ENCODE results near the gene UMPS.
"Not testable (repeated sequence)": the region's sequence is repeated elsewhere in the genome, so short reads cannot be mapped to it uniquely, and the experiment has no call there.

Gene UMPS

DNA sequence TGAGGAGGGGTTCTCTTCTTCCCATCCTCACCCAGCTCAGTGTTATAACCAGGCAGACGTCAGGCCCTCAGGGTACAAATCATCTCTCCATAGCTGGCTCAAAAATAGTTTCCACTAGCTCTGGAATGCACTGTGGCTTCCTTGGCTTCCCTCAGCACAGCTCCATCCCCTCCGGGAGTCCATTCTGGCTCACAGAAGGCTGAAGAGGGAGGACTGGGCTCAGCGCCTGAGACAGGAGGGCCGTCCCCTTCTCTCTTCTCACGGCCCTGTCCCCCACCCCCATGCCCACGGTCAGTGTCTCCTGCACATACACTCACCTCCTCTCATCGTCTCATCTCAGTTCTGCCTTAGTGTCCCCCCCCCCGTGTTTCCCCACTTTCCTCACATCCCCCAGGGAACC lies 50.1 kb downstream of the UMPS start:
- peak; percentile 89 for DNase-seq (ENCODE audit: low read depth)

GRCh38 chr3:124780761-124781475 lies 50.7 kb downstream of the UMPS start:
- peak; percentile 71 for DNase-seq (ENCODE audit: low read depth)

DNA sequence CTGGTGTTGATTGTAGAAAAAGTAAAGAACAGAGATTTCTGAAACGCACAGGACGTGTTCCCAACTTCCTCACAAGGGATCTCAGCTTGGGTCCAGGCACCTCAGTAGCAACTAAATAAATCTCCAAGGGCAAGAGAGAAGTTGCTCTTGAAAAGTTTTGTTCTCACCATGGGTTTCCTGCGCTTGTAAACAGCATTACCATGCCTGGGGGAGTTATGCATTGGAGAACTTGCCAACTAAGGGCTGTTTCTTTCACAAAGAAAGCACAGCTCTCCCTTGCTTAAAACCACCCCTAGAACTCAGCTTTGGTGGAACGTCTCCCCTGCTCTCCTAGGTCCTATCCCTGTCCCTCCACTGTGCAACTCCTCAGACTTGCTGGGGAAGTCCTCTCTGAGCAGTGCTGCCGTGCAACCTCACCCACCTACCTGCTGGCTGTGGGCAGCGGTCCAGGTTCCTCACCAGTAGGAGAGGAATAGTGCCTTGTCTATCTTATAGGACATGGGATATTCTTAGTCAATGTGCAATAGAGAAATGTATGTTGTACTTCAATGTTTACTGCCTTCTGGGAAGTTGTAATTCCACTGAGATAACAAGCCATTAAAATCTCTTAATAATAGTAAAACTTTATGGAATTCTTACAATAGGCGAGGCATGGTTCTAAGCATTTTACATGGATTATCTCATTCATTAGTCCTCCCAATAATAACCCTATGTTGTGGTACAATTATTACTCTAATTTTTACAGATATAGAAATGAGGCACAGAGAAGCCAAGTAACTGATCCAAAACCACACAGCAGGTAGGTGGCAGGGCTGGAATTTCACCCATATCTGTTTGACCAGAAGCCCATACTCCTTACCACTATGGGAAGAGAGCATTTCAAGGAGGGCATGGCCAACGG lies 51.5 kb downstream of the UMPS start:
- DNase-seq (ENCODE audit: low read depth): no peak

DNA sequence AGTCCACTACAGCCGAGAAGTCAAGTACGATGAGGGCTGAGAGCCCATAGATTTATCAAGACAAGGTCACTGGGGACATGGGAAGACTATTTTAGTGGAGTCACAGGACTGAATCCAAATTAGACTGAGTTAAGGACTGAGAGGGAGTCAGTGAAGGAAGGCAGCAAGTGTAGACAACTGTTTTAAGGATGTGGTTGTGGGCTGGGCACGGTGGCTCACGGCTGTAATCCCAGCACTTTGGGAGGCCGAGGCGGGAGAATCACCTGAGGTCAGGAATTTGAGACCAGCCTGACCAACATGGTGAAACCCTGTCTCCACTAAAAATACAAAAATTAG lies 52.1 kb downstream of the UMPS start:
- not testable (repeated sequence) for DNase-seq (ENCODE audit: low read depth)

DNA sequence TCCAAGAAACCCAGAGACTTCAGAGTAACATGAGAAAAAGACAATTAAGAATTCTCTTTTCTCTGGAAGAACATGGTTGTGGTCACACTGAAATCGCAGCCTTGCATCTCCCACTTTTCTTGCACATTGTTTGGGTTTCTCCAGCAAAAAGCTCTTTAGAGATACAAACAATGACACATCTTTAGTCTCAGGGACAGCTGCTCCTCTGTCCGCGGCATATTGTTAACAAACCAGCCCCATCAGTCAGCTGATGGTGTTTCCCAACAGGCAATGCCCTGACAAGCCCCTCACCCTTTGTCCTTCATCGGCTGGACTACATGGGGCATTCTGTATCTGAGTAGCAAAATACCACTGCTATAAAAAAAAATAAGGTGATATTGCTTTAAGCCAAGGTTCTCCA lies 53.4 kb downstream of the UMPS start:
- no peak for DNase-seq (ENCODE audit: low read depth)

- DNase-seq (ENCODE audit: low read depth): no peak
These were observed 54.6 kb downstream of the UMPS start for GRCh38 chr3:124784686-124785382.

GRCh38 chr3:124785973-124786372 lies 55.7 kb downstream of the UMPS start:
- no peak for DNase-seq (ENCODE audit: low read depth)

DNA sequence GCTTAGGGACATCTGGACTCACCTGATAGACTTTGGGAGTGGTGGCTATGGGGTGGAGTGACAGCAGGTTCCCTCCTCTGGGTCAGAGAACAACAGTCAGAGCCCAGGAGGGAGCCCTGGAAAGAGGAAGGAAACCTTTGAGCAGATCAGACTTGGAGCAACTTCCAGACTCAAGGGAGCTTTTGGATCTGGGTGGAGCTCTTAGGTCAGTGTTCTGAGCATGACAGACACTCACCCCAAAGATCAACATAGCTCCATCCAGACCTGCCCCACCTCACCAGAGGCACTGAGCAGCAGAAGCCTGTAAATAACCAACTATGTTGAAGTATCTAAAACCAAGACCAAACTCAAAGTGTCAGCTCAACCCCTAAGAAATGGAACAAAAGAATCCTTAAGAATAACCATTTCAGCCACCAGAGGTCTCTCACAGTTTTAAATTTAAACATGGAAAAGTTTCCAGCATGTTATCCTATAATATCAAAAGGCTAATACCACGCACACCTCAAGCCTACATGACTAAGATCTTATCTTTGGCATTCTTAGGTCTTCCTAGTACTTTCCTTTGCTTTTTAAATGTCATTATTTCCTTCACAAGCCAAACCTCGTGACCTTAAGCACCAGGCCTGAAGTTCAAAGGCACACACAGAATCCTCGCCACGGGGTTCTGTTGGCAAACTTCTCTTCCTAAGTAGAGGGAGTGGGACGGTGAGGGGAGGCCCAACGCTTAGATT lies 56.4 kb downstream of the UMPS start:
- DNase-seq (ENCODE audit: low read depth): peak; percentile 51

GRCh38 chr3:124787476-124788195 lies 57.4 kb downstream of the UMPS start:
- DNase-seq (ENCODE audit: low read depth): peak; percentile 76

DNA sequence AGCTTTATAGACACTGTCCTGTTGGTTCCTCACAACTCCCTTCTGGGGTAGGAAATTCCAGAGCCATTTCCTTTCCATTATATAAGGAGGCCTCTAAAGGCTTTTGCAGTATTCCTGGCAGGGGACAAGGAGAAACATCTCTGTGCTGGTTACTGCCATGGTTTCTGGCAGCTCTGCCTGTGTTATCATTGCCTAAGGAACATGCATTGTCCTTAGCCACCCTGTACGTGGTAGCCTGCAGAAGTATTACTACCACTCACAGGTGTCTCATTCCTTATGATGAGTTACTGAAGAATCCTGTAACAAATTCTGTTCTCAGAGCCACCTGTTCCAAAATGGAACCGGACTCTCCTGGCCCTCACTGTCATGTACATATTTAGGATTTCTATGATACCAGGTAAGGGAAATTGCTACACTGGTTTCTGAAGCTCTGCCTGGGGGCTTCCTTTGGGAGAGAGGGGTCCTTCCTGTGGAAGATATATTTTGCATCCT lies 58.0 kb downstream of the UMPS start:
- DNase-seq (ENCODE audit: low read depth): no peak

DNA sequence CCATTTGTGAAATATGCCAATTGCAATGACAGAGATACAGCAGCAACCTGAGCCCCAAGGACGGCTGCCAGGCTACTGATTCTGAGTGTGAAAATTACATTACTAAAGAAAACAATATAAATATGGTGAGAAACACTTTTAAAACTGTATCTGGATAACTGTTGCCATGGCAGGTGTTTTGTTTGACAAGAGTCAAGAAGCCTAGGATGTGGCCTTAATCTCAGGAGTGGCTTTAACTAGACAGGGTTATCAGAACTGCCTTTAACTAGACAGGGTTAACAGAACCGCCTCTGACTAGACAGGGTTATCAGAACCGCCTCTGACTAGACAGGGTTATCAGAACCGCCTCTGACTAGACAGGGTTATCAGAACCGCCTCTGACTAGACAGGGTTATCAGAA lies 58.9 kb downstream of the UMPS start:
- not testable (repeated sequence) for DNase-seq (ENCODE audit: low read depth)

DNA sequence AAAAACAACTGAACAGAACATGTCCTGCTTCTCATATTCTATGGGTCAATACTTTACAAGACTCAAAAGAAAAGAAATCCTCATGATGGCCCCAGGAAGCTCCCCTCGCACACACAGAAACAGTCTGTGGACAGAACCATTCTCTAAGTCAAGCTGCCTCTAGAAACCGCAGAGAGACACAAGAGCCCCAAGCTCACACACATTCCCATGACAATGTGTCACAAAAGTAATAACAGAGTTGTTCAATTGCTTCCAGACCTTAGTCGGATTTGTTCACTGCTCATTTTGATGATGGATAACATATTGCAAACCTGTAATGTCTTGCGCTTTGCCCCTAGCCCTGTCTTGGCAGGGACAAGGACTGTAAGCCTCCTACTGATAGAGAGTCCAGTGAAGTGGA lies 60.9 kb downstream of the UMPS start:
- no peak for DNase-seq (ENCODE audit: low read depth)

- peak; percentile 96 for DNase-seq (ENCODE audit: low read depth)
These were observed 61.4 kb downstream of the UMPS start for GRCh38 chr3:124791639-124792151.

DNA sequence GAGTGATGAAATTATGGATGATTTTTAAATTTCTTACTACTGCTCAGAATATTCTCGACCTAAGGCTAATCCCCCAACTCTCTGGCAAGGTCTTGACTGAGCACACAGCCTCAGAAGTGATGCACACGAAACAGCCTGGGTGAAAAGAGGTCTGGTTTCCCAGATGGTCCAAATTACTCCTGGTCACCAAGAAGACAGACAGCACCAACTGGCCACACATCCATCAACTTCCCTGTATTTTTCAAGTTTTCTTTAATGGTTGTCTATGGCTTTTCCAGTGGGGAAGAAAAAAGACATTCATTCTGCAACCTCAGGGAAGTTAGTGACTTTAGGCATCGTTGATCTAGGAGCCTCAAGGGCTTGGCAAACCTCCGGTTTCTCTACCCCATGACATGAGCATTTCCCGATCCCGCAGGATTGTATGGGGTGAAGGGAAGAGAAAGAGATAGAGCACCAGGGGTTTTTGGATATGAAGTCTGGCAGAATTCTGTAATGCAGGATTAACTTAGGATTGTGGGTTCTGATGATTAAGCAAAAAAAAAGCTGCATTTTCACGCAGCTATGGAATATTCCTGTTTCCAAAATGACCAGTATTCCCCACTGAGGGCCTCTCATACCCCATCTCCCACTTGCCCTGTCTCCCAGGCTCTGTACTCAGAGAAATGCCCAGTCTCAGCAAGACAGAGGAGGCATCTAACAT lies 62.2 kb downstream of the UMPS start:
- DNase-seq (ENCODE audit: low read depth): no peak

- DNase-seq (ENCODE audit: low read depth): no peak
These were observed 62.9 kb downstream of the UMPS start for GRCh38 chr3:124793054-124793739.

- no peak for DNase-seq (ENCODE audit: low read depth)
These were observed 66.2 kb downstream of the UMPS start for GRCh38 chr3:124796477-124796876.

DNA sequence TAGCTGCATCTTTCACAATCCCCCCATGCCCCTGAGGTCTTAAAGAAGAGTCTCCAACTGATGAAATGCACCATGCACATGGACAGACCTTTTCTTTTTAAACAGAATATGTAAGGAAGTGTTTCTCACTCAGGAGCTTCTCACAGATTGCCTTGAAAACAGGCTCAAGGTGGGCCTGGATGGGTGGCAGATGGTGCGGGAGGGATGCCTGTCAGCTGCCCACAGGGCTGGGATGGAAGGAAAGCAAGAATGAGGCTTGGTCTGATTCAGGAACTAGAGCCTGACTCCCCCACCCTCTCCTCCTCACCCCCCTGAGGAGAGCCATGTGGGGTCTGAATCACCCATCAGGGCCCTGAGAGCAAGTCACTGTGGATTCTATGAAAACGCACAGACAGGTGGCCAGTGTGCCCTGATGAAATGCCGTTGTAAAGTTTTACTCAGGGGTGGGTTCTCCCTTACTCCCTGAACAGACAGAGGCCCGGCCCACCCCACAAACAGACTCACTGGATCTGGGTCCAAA lies 67.2 kb downstream of the UMPS start:
- no peak for DNase-seq (ENCODE audit: low read depth)
